HG03039 (cell line): ENCODE data around the gene PARP8.
"Not testable (repeated sequence)": the region's sequence is repeated elsewhere in the genome, so short reads cannot be mapped to it uniquely, and the experiment has no call there.

Source experiments
- ATAC-seq: cut with Tn5 transposase; IDR thresholded peaks from one replicate; pipeline ENCODE4 v1.9.1; 2021; ENCODE audit warnings: mild to moderate bottlenecking, moderate library complexity; ENCODE audit not compliant: unreplicated experiment

The PARP8 gene

GRCh38 chr5:50766967-50767366, 100.5 kb downstream of the PARP8 start:
- ATAC-seq, result no peak

GRCh38 chr5:50767588-50767987, 101.2 kb downstream of the PARP8 start:
- no peak for ATAC-seq

- no peak for ATAC-seq
These were observed 102.2 kb downstream of the PARP8 start for GRCh38 chr5:50768634-50769033.

- ATAC-seq, result no peak
These were observed 104.0 kb downstream of the PARP8 start for GRCh38 chr5:50770441-50770840.

- ATAC-seq, result not testable (repeated sequence)
These were observed 108.2 kb downstream of the PARP8 start for GRCh38 chr5:50774446-50775175.

GRCh38 chr5:50786073-50786472, 119.6 kb downstream of the PARP8 start:
- no peak for ATAC-seq

GRCh38 chr5:50791813-50792212, 125.4 kb downstream of the PARP8 start:
- ATAC-seq, result no peak

- no peak for ATAC-seq
These were observed 126.4 kb downstream of the PARP8 start for GRCh38 chr5:50792843-50793242.

- ATAC-seq, result no peak
These were observed 128.4 kb downstream of the PARP8 start for GRCh38 chr5:50794812-50795211.

- ATAC-seq, result no peak
These were observed 131.6 kb downstream of the PARP8 start for GRCh38 chr5:50798002-50798401.

GRCh38 chr5:50799596-50799995, 133.2 kb downstream of the PARP8 start:
- ATAC-seq, result no peak

- no peak for ATAC-seq
These were observed 134.0 kb downstream of the PARP8 start for GRCh38 chr5:50800410-50800809.

GRCh38 chr5:50807661-50808060, 141.2 kb downstream of the PARP8 start:
- no peak for ATAC-seq

GRCh38 chr5:50808406-50808805, 142.0 kb downstream of the PARP8 start:
- no peak for ATAC-seq

- not testable (repeated sequence) for ATAC-seq
These were observed 145.3 kb downstream of the PARP8 start for GRCh38 chr5:50811746-50812145.

GRCh38 chr5:50813691-50814090, 147.3 kb downstream of the PARP8 start:
- ATAC-seq, result no peak

- no peak for ATAC-seq
These were observed 148.1 kb downstream of the PARP8 start for GRCh38 chr5:50814556-50814955.

GRCh38 chr5:50822046-50822445, 155.6 kb downstream of the PARP8 start:
- ATAC-seq, result no peak

- no peak for ATAC-seq
These were observed 156.3 kb downstream of the PARP8 start for GRCh38 chr5:50822761-50823160.

- ATAC-seq, result no peak
These were observed 157.1 kb downstream of the PARP8 start for GRCh38 chr5:50823568-50823967.

GRCh38 chr5:50824109-50824508, 157.7 kb downstream of the PARP8 start:
- ATAC-seq, result no peak

GRCh38 chr5:50827516-50828247, 161.2 kb downstream of the PARP8 start:
- no peak for ATAC-seq
